ENCODE data around the gene MUC2.
"Not testable (repeated sequence)": the region's sequence is repeated elsewhere in the genome, so short reads cannot be mapped to it uniquely, and the experiment has no call there.

The MUC2 gene

GRCh38 chr11:1108246-1108900, 33.7 kb downstream of the MUC2 start:
- FAIRE-seq, result no peak

- no peak for FAIRE-seq
These were observed 34.6 kb downstream of the MUC2 start for GRCh38 chr11:1109101-1109917.

GRCh38 chr11:1109918-1110705, 35.4 kb downstream of the MUC2 start:
- no peak for FAIRE-seq

GRCh38 chr11:1111545-1112212, 37.0 kb downstream of the MUC2 start:
- FAIRE-seq, result no peak

DNA sequence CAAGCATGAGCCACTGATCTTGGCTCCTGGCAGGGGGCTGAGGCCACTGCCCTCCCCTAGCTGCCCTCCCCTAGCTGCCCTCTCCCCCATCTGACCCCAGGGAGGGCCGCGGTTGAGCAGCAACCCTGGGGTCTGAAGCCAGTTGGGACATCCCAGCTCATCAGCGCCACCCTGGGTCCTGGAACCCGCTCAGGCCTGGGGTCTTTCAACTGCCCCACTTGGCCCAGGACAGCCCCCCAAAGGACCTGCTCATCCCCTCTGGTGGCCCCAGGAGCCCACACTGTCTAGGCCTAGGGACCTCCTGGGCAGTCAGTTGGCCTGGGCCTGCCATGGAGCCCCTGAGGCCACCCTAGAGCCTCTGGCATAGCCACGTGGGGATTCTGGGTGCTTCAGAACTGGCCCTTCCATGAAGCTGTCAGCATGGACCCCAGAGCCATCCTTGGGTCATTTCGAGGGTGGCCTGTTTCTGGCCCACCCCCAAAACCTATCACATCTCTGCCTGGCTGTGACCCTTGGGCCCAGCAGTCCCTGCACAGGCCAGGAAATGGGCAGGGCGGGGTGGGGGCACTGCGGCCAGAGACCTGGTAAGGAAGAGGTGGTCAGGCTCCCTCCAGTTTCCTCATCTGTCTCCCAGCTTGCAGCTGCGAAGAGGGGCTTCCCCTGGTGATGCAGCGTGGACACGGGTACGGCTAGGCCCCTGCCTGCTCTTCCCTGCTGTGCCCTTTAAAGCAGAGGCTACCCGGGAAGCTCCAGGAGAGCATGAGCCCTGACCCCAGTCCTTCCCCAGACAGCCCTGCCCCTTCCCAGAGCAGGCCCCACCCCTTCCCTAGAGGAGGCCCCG, 37.9 kb downstream of the MUC2 start:
- FAIRE-seq, result no peak

DNA sequence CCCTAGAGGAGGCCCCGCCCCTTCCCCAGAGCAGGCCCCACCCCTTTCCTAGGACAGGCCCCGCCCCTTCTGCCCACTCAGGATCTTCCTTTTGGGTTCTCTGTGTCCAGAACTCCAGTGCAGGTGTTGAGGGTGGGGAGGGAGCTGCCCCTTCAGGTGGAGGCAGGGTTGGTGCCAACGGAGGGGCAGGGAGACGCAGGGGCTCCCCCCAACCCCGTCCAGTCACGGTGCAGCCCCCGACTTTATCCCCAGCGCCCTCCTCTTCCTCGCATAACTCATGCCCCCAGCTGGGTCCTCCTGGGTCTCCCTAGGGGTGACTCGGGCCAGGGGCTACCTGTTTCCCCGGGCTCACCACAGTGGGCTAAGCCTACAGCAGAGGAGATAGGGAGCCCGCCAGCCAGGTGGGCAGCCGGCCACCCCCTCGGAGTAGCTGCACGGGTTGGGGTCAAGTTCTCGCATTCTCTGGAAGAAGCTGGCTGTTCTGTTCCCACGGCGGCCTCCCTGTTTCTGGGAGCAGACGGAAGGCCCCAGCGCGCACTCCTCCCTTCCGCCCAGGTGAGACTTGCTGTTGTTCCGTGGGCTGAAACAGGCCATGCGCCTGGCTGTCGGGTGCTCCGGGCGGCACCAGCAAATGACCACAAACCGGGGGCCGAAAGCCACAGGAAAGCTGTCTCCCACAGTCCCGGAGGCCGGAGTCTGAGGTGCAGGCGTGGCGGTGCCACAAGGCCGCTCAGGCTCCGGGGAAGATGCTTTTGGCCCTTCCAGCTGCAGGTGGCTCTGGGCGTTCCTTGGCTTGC, 38.9 kb downstream of the MUC2 start:
- no peak for FAIRE-seq

GRCh38 chr11:1115292-1115691, 40.6 kb downstream of the MUC2 start:
- not testable (repeated sequence) for FAIRE-seq

GRCh38 chr11:1116104-1116503, 41.4 kb downstream of the MUC2 start:
- FAIRE-seq, result no peak

DNA sequence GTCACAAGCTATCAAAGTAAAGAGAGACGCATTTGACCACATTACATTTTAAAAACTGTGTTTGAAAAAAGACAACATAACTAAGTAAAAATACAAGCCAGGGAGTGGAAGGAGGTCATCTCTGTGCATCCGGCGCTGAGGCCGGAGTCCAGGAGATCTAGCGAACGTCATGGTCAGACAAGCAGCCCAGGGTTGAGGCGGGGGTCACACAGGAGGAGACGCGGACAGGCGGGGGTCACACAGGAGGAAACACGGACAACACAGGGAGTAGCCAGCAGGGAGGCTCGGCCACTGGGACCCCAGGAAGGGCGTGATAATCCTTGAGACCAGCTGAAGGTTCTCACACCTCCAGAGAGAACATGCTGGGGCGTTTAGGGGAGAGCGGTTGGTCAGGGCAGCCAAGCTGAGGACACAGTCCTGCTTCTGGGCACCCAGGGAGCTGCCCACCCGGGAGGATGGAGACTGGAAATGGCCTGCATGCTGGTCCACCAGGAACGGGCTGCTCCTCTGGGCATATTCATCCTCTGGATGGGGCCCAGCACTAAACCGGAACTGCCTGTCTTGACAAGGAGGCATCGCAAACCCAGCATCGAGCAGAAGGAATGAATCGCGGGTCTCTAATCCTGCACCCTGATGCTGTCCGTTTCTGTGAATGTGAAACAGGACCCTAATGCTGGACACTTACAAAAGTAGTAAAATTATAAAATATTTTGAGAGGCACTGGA, 42.2 kb downstream of the MUC2 start:
- no peak for FAIRE-seq

GRCh38 chr11:1117992-1118391, 43.3 kb downstream of the MUC2 start:
- no peak for FAIRE-seq

DNA sequence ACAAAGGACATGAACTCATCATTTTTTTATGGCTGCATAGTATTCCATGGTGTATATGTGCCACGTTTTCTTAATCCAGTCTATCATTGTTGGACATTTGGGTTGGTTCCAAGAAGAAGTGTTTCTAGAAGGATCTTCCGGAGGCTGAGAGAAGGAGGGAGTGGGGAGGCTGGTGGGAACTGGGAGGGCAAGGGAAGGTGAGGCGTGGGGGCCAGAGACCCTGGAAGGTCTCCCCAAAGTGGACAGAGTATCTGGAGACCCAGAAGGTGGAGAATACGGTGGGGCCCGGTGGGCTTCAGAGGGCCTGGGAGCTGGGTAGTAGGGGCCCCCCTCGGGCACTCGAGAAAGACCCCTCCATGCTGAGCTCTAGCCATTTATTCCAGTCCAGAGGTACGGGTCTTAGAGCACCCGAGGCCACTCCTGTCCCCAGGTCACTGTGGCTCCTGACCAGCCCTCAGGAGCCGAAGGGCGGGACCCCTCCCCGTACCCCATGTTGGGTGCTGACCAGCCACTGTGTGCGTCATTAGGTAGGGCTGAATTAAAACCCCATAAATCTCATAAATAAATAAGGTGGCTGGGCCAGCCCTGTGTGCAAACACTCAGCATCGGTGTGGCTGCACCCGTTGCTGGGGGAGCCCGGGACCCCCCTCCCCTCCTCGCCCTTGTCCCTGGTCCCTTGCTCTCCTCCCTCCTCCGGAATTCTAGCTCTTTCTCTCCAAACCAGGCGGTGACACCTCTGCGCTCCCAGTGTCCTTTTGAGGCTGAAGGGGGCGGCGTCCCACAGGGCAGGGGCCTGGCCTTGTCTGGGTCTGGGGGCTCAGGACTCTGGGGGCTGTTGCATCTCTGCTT, 44.3 kb downstream of the MUC2 start:
- no peak for FAIRE-seq

- FAIRE-seq, result no peak
These were observed 45.0 kb downstream of the MUC2 start for GRCh38 chr11:1119604-1120146.

- FAIRE-seq, result no peak
These were observed 46.1 kb downstream of the MUC2 start for GRCh38 chr11:1120532-1121330.

- no peak for FAIRE-seq
These were observed 46.7 kb downstream of the MUC2 start for GRCh38 chr11:1121331-1121812.

DNA sequence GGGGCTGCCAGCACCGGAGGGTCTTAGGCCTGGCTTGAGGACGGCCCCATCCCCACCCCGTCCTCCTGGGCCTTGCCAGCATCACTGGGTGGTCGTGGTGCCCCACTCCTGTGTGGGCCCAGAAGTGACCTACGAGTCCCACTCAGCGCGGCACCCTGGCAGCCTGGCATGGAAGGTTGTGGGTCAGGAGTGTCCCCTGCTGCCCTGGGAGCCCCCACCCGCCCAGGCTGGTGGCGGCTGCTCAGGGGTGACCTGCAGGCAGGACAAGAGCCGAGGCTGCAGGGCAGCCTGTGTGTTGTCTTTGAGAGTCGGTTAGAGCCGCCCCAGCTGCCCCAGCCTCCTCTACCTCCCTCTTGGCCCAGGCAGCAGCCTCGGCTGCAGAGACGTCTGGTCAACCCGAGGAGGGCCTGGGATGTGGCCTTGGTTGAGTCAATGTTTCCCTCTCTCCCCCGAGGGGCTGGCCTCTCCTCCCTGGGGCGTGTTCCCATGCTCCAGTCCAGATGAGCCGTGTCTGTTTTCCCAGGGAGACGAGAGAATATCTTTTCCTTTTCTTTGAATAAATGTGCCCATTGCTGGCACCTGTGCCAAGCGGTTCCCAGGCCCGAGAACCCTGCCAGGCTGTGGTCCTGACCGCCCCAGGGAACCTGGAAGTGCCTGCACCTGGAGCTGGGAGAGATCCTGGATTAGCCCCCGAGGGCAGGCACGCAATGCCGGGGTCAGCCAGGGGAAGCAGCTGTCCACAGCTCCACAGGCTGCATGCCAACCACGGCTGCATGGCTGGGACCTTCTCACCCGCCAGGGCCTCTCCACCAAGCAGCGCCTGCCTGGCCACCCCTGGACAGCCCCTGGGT, 47.4 kb downstream of the MUC2 start:
- no peak for FAIRE-seq

- FAIRE-seq, result no peak
These were observed 48.0 kb downstream of the MUC2 start for GRCh38 chr11:1122664-1123002.

DNA sequence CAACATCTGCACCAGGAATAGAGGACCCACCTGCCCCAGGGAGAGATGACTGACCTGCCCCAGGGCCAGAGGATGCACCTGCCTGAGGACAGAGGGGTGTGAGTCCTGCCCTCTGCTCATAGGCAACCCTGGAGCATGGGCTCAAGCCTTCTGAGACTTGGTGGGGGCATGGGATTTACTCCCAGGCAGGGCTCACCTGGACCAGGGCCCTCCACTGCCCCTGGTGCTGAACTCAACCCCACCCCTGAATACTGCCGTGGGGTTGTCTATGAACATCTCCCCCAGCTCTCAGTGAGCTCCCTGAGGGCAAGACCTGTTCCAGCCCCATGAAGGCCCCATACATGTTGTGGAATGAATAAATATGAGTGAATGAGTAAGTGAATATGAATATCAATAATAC, 49.3 kb downstream of the MUC2 start:
- FAIRE-seq, result no peak
